Effector memory CD8-positive, alpha-beta T cell (primary cell): ENCODE data around the gene RHOH.

Experiments used
- ATAC-seq: fragments of 150-1000 bp; cut with Tn5 transposase; replicated peaks from 2 replicates; pipeline ENCODE4 v1.10.0; 2021; ENCODE audit warnings: mild to moderate bottlenecking, moderate library complexity
- DNase-seq, 3 experiments: peaks; one replicate each; pipeline ENCODE4 v3.0.0; 2021
- H3K27ac Mint-ChIP-seq, 2 donors: one replicate each; pipeline ENCODE4 v1.8.0; 2022; ENCODE audit warnings: mild to moderate bottlenecking in 2 of 2, mixed read lengths in 2 of 2, moderate library complexity in 2 of 2
- H3K27me3 Mint-ChIP-seq, 2 donors: one replicate each; pipeline ENCODE4 v1.8.0; 2022; ENCODE audit warnings: mixed read lengths in 2 of 2
- H3K36me3 Mint-ChIP-seq: one replicate; pipeline ENCODE4 v1.8.0; 2022; ENCODE audit warnings: mild to moderate bottlenecking, moderate library complexity, mixed read lengths; ENCODE audit not compliant: insufficient read depth
- H3K4me1 Mint-ChIP-seq, 2 donors: one replicate each; pipeline ENCODE4 v1.8.0; 2022; ENCODE audit warnings: low read depth in 2 of 2, mixed read lengths in 2 of 2
- H3K4me3 Mint-ChIP-seq, 2 donors: one replicate each; pipeline ENCODE4 v1.8.0; 2022; ENCODE audit warnings: mild to moderate bottlenecking in 2 of 2, mixed read lengths in 2 of 2, moderate library complexity in 2 of 2
- H3K9me3 Mint-ChIP-seq, 2 donors: one replicate each; pipeline ENCODE4 v1.8.0; 2022; ENCODE audit warnings: mixed read lengths in 2 of 2

The RHOH gene

DNA sequence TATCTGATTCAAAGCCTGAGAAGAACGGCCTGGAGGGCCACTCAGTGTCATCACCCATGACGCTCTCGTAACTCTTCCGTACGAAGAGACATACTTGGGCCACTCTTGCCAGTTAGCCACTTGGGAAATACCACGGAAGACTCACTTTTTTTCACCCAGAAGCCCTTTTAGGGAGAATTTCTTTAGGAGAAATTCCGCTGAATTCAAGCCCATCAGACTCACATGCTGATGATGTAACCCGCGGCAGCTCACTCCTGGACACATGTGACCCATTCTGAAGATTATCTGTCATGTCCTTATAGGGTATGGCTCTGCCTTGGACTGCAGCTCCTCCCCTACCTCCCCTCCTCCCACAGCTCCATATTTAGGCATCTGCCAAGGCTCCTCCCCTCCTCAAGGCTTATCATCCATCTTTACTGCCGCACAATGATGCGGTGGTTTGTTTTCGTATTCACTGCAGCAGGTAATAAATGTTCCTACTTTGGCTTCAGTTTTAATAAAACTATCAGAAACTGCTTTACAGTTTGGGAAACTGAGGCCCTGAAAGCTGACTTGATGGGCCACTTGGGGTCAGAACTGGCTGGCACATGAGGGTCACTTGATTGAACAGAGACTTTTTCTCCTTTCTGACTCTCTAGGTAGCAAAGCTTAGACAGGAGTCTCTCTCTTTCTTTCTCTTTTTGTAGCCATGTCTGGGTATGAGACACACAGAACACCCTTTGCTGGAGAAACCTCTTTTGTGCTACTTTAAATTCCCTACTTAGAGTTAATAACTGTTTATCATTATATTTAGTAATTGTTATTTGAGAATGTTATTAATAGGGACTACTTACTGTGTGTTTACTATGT is 42.1 kb downstream of the RHOH start:
- Mint-ChIP-seq H3K27me3 (no peaks in the 10 kb centered on the region), H3K4me3 (peak overlapping the region; percentile 58 to 79), H3K36me3 (peaks cover 95% of the 10 kb centered on the region), H3K9me3 (no peaks in the 10 kb centered on the region), H3K4me1 (peaks cover 74 to 90% of the 10 kb centered on the region in 2 donors), H3K27ac (peak overlapping the region; percentile 86 to 99)
- DNase-seq (peak; percentile 71 to 77 (median 74)), ATAC-seq (peak; percentile 93)

DNA sequence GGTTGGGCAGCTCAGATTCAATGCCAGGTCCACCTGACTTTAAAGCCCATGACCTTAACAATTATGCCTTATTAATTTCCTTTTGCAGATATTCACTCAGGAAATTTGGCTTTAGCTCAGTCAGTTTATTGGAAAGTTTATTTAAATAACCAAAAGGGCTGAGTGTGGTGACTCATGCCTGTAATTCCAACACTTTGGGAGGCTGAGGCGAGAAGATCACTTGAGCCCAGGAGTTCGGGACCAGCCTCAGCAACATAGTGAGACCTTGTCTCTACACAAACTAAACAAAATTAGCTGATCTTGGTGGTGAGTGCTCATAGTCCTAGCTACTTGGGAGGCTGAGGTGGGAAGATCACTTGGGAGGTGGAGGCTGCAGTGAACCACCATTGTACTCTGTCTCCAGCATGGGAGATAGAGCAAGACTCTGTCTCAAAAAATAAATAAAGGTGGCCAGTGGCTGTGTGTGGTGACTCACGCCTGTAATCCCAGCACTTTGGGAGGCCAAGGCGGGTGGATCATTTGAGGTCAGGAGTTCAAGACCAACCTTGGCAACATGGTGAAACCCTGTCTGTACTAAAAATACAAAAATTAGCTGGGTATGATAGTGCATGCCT is 43.3 kb downstream of the RHOH start:
- H3K4me1 Mint-ChIP-seq = peaks cover 70 to 88% of the 10 kb centered on the region in 2 donors
- H3K9me3 Mint-ChIP-seq = no peaks in the 10 kb centered on the region
- no peaks in the 10 kb centered on the region for H3K27me3 Mint-ChIP-seq
- H3K36me3 Mint-ChIP-seq = peaks cover 95% of the 10 kb centered on the region
- ATAC-seq (no peak), DNase-seq (no peak)
- peak overlapping the region; percentile 58 to 79 for H3K4me3 Mint-ChIP-seq
- H3K27ac Mint-ChIP-seq = peak overlapping the region; percentile 86 to 99

DNA sequence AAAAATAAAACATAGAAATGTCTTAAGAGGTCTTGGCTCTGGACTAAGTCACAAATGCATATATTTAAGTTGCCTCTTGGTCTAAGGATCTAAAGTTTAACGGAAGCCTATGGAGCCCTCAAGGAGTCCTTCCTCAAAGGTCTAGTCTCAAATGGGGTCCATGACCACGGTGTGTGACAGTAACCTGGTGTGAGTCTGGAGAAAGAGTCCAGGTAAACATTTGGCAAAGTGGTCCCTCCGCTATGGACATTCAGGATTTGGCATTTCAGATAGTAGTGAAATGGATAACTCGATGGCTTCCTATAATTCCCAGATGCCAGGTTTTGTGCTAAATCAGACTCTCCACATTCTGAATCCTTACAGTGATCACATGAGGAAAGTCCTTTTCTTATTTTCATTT is 44.2 kb downstream of the RHOH start:
- Mint-ChIP-seq H3K27ac (peak overlapping the region; percentile 94 to 99), H3K4me3 (peak overlapping the region; percentile 77 to 82), H3K36me3 (peaks cover 95% of the 10 kb centered on the region), H3K4me1 (peaks cover 72 to 88% of the 10 kb centered on the region in 2 donors), H3K9me3 (no peaks in the 10 kb centered on the region), H3K27me3 (no peaks in the 10 kb centered on the region)
- ATAC-seq (no peak), DNase-seq (no peak)

DNA sequence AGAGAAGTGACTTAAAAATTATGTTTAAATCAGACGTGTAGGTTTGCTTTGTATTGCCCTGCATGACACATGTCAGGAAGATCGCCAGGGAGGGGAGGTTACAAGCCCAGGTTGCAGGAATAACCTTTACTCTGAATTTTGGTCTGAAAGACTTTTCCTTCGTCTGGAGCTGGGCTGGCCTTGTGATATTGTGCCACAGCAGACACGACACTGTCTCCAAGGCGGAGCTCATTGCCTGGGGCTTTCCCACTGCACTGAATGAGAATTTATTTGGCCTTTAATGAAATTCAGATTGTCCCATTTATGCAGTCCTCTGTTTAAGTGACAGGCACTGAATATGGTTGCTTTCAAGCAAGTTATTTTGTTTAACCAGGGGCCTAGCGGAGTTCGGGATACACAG is 45.1 kb downstream of the RHOH start:
- Mint-ChIP-seq H3K27ac (peak overlapping the region; percentile 94 to 99), H3K4me1 (peaks cover 81 to 88% of the 10 kb centered on the region in 2 donors), H3K36me3 (peaks cover 95% of the 10 kb centered on the region), H3K9me3 (no peaks in the 10 kb centered on the region), H3K4me3 (peak overlapping the region; percentile 77 to 82), H3K27me3 (no peaks in the 10 kb centered on the region)
- ATAC-seq = peak; percentile 33
- no peak for DNase-seq

DNA sequence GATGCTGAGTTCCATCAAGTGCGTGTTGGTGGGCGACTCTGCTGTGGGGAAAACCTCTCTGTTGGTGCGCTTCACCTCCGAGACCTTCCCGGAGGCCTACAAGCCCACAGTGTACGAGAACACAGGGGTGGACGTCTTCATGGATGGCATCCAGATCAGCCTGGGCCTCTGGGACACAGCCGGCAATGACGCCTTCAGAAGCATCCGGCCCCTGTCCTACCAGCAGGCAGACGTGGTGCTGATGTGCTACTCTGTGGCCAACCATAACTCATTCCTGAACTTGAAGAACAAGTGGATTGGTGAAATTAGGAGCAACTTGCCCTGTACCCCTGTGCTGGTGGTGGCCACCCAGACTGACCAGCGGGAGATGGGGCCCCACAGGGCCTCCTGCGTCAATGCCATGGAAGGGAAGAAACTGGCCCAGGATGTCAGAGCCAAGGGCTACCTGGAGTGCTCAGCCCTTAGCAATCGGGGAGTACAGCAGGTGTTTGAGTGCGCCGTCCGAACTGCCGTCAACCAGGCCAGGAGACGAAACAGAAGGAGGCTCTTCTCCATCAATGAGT is 46.6 kb downstream of the RHOH start:
- H3K4me1 Mint-ChIP-seq = peaks cover 75 to 83% of the 10 kb centered on the region in 2 donors
- no peak for DNase-seq
- H3K27ac Mint-ChIP-seq = peak overlapping the region; percentile 94 to 99
- H3K36me3 Mint-ChIP-seq = peaks cover 95% of the 10 kb centered on the region
- H3K4me3 Mint-ChIP-seq = peak overlapping the region; percentile 77 to 82
- no peaks in the 10 kb centered on the region for H3K27me3 Mint-ChIP-seq
- H3K9me3 Mint-ChIP-seq = no peaks in the 10 kb centered on the region
- no peak for ATAC-seq

DNA sequence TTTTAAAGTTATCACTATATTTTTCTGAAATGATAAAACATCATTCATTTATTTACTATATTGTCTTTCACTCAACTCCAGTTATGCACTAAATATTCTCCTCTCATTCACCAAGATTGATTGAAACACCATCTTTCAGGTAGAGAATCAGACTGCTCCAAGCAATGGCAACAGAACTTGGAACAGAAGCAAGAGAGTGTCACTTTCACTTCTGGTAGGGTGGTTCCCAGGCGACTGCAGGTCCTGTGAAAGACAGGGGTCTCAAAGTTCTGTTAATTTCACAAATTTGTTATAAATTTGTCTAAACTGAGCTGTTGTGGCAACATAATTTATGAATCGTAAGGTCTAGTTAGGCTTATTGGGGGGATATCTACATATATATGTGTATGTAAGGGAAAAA is 47.8 kb downstream of the RHOH start:
- peak overlapping the region; percentile 94 to 99 for H3K27ac Mint-ChIP-seq
- peak overlapping the region; percentile 59 to 76 for H3K4me3 Mint-ChIP-seq
- H3K9me3 Mint-ChIP-seq = no peaks in the 10 kb centered on the region
- H3K4me1 Mint-ChIP-seq = peaks cover 72 to 82% of the 10 kb centered on the region in 2 donors
- DNase-seq (no peak), ATAC-seq (no peak)
- no peaks in the 10 kb centered on the region for H3K27me3 Mint-ChIP-seq
- peaks cover 94% of the 10 kb centered on the region for H3K36me3 Mint-ChIP-seq

DNA sequence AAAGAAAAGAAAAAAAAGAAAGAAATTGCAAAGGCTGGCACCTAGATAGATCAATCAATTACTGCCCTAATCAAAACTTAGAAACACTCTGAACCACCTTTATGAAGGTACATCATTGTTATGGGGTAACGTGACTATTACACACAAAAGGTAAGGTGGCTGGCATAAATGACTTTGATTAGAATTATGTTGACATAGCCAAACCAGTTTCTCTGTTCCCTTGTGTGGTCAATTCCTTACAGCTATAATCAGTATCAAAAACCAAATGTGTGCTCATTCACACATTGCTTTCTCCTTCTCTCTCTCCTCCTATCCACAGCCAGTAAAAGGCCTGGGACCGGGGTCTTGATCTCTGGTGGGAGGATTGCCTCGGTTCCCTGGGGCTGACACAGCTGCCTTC is 48.7 kb downstream of the RHOH start:
- H3K4me1 Mint-ChIP-seq = peaks cover 65 to 76% of the 10 kb centered on the region in 2 donors
- no peak for ATAC-seq
- H3K27me3 Mint-ChIP-seq = no peaks in the 10 kb centered on the region
- H3K27ac Mint-ChIP-seq = peak overlapping the region; percentile 94 to 99
- H3K9me3 Mint-ChIP-seq = no peaks in the 10 kb centered on the region
- peaks cover 93% of the 10 kb centered on the region for H3K36me3 Mint-ChIP-seq
- no peak for DNase-seq
- peak overlapping the region; percentile 59 to 76 for H3K4me3 Mint-ChIP-seq

DNA sequence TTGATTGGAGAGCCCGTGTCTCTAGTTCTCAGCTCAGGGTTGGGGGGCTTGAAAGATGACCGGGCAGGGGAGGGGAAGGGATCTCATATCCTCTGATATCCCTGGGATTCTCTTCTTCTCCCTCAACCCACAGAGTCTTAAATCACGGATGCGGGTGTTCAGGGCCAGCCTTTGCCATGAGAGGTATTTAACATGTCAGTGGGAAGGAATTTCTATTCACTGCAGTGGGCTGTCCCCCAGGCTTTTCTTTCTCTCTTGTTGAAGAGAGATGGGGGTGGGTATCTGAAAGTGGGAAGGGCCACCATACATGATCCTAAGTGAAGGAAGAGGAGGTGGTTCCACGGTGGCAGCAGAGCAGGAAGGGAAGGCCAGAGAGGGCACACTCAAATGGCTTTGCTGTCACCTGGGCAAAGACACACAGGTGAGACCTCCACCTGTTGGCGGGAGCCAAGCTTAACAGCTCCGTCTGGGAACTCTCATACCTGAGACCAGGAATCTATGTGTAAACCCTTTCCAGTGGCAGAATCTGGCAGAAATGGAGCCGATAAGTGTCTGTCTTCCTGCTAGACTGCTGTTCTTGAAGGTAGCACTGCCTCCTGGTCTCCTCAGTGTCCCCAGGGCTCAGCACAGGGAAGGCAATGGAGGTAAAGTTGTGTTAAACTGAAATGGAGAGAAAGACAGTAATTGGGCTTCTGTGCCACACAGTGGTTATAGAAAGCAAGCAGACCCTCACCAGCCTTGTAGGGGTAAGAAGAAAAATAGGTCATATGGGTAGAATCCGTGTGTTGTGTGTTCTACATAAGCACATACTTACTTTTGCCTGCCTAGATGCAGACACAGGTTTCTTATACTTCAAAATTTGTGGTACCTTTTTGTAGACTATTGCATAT is 49.4 kb downstream of the RHOH start:
- H3K36me3 Mint-ChIP-seq = peaks cover 90% of the 10 kb centered on the region
- no peaks in the 10 kb centered on the region for H3K9me3 Mint-ChIP-seq
- ATAC-seq (no peak), DNase-seq (no peak)
- H3K4me3 Mint-ChIP-seq = peak overlapping the region; percentile 59 to 76
- no peaks in the 10 kb centered on the region for H3K27me3 Mint-ChIP-seq
- H3K4me1 Mint-ChIP-seq = peaks cover 68 to 77% of the 10 kb centered on the region in 2 donors
- peak overlapping the region; percentile 94 to 99 for H3K27ac Mint-ChIP-seq

DNA sequence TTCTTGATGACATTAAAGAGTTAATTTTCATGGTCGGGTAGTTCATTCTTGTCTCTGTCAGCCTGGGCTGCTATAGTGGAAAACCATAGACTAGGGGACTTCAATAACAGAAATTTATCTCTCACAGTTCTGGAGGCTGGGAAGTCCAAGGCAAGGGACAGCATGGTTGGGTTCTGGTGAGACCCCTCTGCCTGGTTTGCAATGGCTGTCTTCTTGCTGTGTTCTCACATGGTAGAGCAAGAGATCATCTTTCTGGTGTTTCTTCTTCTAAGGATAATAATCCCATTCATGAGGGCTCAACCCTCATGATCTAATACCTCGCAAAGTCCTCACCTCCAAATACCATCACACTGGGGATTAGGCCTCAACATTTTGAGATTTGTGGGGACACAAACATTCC is 50.1 kb downstream of the RHOH start:
- peak; percentile 3 for ATAC-seq

DNA sequence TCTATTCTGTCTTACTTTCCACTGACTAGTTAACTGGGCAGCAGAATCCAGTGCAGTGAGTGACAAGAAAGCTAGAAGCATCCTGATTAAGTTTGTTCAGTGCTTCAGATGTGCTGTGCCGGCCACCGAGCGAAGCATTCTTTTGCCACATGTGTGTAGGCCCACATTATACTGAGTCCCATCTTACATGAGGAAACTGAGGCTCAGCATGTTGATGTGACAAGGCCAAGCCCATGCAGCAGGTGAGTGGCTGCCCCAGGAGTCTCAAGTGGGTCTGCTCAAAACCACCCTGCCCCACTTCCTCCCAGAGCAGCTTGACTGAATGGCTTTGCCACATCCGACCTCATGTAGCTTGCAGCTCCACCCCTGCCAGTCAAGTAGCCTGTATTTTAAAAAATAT is 50.5 kb downstream of the RHOH start:
- peak; percentile 93 for ATAC-seq
- Mint-ChIP-seq H3K4me1 (peaks cover 59 to 72% of the 10 kb centered on the region in 2 donors), H3K27me3 (no peaks in the 10 kb centered on the region), H3K9me3 (no peaks in the 10 kb centered on the region), H3K27ac (peak overlapping the region; percentile 94 to 99), H3K36me3 (peaks cover 79% of the 10 kb centered on the region), H3K4me3 (peak overlapping the region; percentile 59 to 65)
- peak; percentile 60 to 67 (median 63) for DNase-seq

More for the DNA sequence above, 50.1 kb downstream of the RHOH start:
- H3K4me1 Mint-ChIP-seq = peaks cover 63 to 77% of the 10 kb centered on the region in 2 donors
- H3K4me3 Mint-ChIP-seq = peak overlapping the region; percentile 59 to 65
- no peaks in the 10 kb centered on the region for H3K9me3 Mint-ChIP-seq
- DNase-seq = no peak
- H3K36me3 Mint-ChIP-seq = peaks cover 83% of the 10 kb centered on the region
- no peaks in the 10 kb centered on the region for H3K27me3 Mint-ChIP-seq
- peak overlapping the region; percentile 94 to 99 for H3K27ac Mint-ChIP-seq

DNA sequence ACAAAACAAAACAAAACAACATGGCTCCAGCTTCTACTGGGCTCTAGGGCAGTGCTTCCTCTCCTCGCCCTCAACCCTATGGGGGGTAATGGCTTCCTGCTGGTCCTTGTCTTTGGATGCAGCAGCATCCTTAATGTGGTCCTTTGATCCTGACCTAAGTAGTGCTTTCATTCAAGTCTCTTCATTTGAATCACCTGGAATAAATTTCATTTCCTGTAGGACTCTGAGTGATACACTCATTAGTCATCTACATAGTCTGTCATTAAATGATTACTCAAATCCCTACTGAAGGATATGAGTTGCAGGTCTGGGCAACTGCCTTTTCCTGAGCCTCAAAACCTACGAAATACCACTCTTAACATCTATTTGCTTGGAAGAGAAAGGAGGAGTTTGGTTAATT is 54.5 kb downstream of the RHOH start:
- Mint-ChIP-seq H3K27ac (peak overlapping the region in 1 of 2 donors; percentile 17), H3K4me1 (peaks cover 54 to 71% of the 10 kb centered on the region in 2 donors), H3K9me3 (no peaks in the 10 kb centered on the region), H3K4me3 (no peak overlapping the region), H3K27me3 (no peaks in the 10 kb centered on the region), H3K36me3 (peaks cover 39% of the 10 kb centered on the region)
- DNase-seq (no peak), ATAC-seq (no peak)

DNA sequence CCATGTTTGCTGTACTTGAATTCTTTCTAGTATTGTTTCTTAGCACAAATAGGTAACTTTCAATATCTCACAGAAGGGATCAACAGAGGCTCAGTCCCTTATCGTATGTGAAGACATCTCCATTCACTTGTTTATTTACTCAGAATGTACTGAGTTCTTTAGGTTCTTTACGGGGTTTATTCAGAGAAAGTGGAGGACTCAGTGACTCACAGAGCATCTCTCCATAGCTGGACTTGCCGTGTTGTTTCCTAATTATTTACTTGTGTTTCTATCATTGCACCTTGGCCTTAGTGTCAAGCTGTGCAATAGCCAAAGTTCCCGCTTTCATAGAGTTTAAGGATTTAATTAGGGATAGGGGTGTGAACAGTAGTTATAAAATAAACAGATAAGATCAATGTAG is 57.1 kb downstream of the RHOH start:
- Mint-ChIP-seq H3K36me3 (peaks cover 20% of the 10 kb centered on the region), H3K4me1 (peaks cover 44 to 59% of the 10 kb centered on the region in 2 donors), H3K9me3 (no peaks in the 10 kb centered on the region), H3K27ac (peak overlapping the region; percentile 52 to 91), H3K27me3 (no peaks in the 10 kb centered on the region), H3K4me3 (peak overlapping the region; percentile 16 to 57)
- no peak for ATAC-seq
- no peak for DNase-seq
